ENCODE measurements around the gene TANC1. TPM values are rescaled to one million over a fixed set of nuclear protein-coding genes. Genes with fewer than 3 reads are reported as not detected.

TANC1 gene
- total RNA-seq, 2 donors from 2014 or later, result 2.9 to 9.5 TPM

GRCh38 chr2:159151198-159152127 is 183.0 kb downstream of the TANC1 start:
- H3K27me3 ChIP-seq (ENCODE audit: control insufficient read depth, insufficient read depth, low read length, poor library complexity, severe bottlenecking), result no peaks in the 10 kb centered on the region
- no peaks in the 10 kb centered on the region for H3K9me3 Mint-ChIP-seq

GRCh38 chr2:159152128-159152778 is 183.8 kb downstream of the TANC1 start:
- Mint-ChIP-seq H3K27ac (no peak overlapping the region), H3K36me3 (ENCODE audit: low read depth) (no peaks in the 10 kb centered on the region), H3K27me3 (ENCODE audit: insufficient read depth) (no peaks in the 10 kb centered on the region)

More at GRCh38 chr2:159151198-159152127, 183.0 kb downstream of the TANC1 start:
- TF ChIP-seq, protein P1, sequence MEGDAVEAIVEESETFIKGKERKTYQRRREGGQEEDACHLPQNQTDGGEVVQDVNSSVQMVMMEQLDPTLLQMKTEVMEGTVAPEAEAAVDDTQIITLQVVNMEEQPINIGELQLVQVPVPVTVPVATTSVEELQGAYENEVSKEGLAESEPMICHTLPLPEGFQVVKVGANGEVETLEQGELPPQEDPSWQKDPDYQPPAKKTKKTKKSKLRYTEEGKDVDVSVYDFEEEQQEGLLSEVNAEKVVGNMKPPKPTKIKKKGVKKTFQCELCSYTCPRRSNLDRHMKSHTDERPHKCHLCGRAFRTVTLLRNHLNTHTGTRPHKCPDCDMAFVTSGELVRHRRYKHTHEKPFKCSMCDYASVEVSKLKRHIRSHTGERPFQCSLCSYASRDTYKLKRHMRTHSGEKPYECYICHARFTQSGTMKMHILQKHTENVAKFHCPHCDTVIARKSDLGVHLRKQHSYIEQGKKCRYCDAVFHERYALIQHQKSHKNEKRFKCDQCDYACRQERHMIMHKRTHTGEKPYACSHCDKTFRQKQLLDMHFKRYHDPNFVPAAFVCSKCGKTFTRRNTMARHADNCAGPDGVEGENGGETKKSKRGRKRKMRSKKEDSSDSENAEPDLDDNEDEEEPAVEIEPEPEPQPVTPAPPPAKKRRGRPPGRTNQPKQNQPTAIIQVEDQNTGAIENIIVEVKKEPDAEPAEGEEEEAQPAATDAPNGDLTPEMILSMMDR (conservative IDR thresholded peaks at IDR 0.05), result no peak
- H3K4me1 ChIP-seq (ENCODE audit: control insufficient read depth, insufficient read depth, low read length), result peaks cover 3% of the 10 kb centered on the region
- Mint-ChIP-seq H3K36me3 (ENCODE audit: low read depth) (no peaks in the 10 kb centered on the region), H3K27ac (no peak overlapping the region), H3K27me3 (ENCODE audit: insufficient read depth) (no peaks in the 10 kb centered on the region), H3K4me3 (no peak overlapping the region), H3K4me1 (peaks cover 7% of the 10 kb centered on the region)
- no peak overlapping the region for H3K4me3 ChIP-seq (ENCODE audit: low read length)
- H3K9me3 ChIP-seq (ENCODE audit: control insufficient read depth, low read length), result no peaks in the 10 kb centered on the region
- H3K36me3 ChIP-seq (ENCODE audit: control insufficient read depth, insufficient read depth, low read length), result peaks cover 77% of the 10 kb centered on the region
- 94% methylated on average over 5 of the region's 5 CpGs; no CpG with 5 or more reads in 1 of the 2 experiments for WGBS, 2 experiments (ENCODE audit: insufficient coverage in 1 of 2, insufficient read length in 1 of 2)
- no peak overlapping the region for H3K9ac ChIP-seq (ENCODE audit: extremely low read depth, low read length, poor library complexity, severe bottlenecking)
- peak; percentile 8 for DNase-seq
- no peak overlapping the region for H3K27ac ChIP-seq (ENCODE audit: low read depth, low read length)

DNA sequence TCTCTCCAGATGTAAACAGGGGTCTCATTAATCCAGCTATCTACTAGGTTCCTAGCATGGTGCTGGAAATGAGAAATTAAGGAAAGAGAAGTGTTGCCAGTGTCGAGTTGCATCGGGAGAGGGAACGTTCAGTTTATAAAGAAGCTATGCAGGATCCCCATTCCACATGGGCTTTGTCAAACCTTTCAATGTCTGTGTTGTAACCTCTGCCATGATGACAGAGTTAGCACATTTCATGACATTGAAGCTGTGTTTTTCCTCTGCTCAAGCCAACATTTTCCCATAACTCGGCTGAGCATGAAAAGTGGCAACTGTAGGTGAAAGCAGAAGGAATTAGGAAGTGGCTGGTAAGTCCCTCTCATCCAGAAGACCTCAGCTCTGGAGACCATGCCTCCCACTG is 184.6 kb downstream of the TANC1 start:
- Mint-ChIP-seq H3K36me3 (ENCODE audit: low read depth) (no peaks in the 10 kb centered on the region), H3K27me3 (ENCODE audit: insufficient read depth) (no peaks in the 10 kb centered on the region), H3K4me1 (peaks cover 7% of the 10 kb centered on the region), H3K9me3 (no peaks in the 10 kb centered on the region), H3K27ac (no peak overlapping the region), H3K4me3 (no peak overlapping the region)
- no peak for DNase-seq
- Histone ChIP-seq H3K36me3 (ENCODE audit: control insufficient read depth, insufficient read depth, low read length) (peaks cover 89% of the 10 kb centered on the region), H3K4me3 (ENCODE audit: low read length) (no peak overlapping the region), H3K4me1 (ENCODE audit: control insufficient read depth, insufficient read depth, low read length) (peaks cover 3% of the 10 kb centered on the region), H3K9ac (ENCODE audit: extremely low read depth, low read length, poor library complexity, severe bottlenecking) (no peak overlapping the region), H3K27ac (ENCODE audit: low read depth, low read length) (no peak overlapping the region), H3K9me3 (ENCODE audit: control insufficient read depth, low read length) (no peaks in the 10 kb centered on the region), H3K27me3 (ENCODE audit: control insufficient read depth, insufficient read depth, low read length, poor library complexity, severe bottlenecking) (no peaks in the 10 kb centered on the region)
- TF ChIP-seq, protein P1 (conservative IDR thresholded peaks at IDR 0.05), result no peak
- 90 to 92% methylated on average over 3 to 4 of the region's 4 CpGs for WGBS, 2 experiments (ENCODE audit: insufficient coverage in 1 of 2, insufficient read length in 1 of 2)

More at GRCh38 chr2:159152128-159152778, 183.8 kb downstream of the TANC1 start:
- Histone ChIP-seq H3K4me1 (ENCODE audit: control insufficient read depth, insufficient read depth, low read length) (peaks cover 3% of the 10 kb centered on the region), H3K27ac (ENCODE audit: low read depth, low read length) (no peak overlapping the region), H3K4me3 (ENCODE audit: low read length) (no peak overlapping the region), H3K9ac (ENCODE audit: extremely low read depth, low read length, poor library complexity, severe bottlenecking) (no peak overlapping the region), H3K9me3 (ENCODE audit: control insufficient read depth, low read length) (no peaks in the 10 kb centered on the region), H3K36me3 (ENCODE audit: control insufficient read depth, insufficient read depth, low read length) (peaks cover 84% of the 10 kb centered on the region), H3K27me3 (ENCODE audit: control insufficient read depth, insufficient read depth, low read length, poor library complexity, severe bottlenecking) (no peaks in the 10 kb centered on the region)
- no peaks in the 10 kb centered on the region for H3K9me3 Mint-ChIP-seq
- 86 to 95% methylated on average over 4 of the region's 4 CpGs for WGBS, 2 experiments (ENCODE audit: insufficient coverage in 1 of 2, insufficient read length in 1 of 2)
- no peak overlapping the region for H3K4me3 Mint-ChIP-seq
- peaks cover 7% of the 10 kb centered on the region for H3K4me1 Mint-ChIP-seq
- no peak for DNase-seq
- TF ChIP-seq, protein P1 (conservative IDR thresholded peaks at IDR 0.05), result no peak
